H1 (cell line): ENCODE data around the gene ALS2CL. TPM values are rescaled to one million over a fixed set of nuclear protein-coding genes. Genes with fewer than 3 reads are reported as not detected.

ENCODE experiments used
- CTCF ChIA-PET: fragments of 300-600 bp; sonication (Branson Sonifier 250); formaldehyde crosslinking; loops from one replicate; lab custom pipeline; 2021; ENCODE audit not compliant: partially characterized antibody; lab: Charles Lee
- POLR2A ChIA-PET: fragments of 300-600 bp; sonication (Branson Sonifier 250); formaldehyde crosslinking; loops from one replicate; lab custom pipeline; 2021; ENCODE audit warnings: inconsistent platforms; ENCODE audit not compliant: partially characterized antibody; lab: Charles Lee
- DNase-seq, 2 experiments: peaks; one replicate each; pipeline versions ENCODE4 v3.0.0 to v3.0.0-alpha.2; 2010 to 2022; ENCODE audit warnings: low spot score in 2 of 2, low read depth in 1 of 2, mixed read lengths in 1 of 2
- FAIRE-seq: peaks from 2 replicates; lab custom pipeline; 2011; peaks lifted over from hg19 to GRCh38; lab: Jason Lieb, UNC
- H2AFZ ChIP-seq: 2 replicates; pipeline ENCODE4 v1.8.1; 2012; ENCODE audit warnings: low read length, inconsistent platforms
- H2AK5ac ChIP-seq: 2 replicates; pipeline ENCODE4 v1.6.1; 2013; ENCODE audit warnings: low read depth, low read length
- H2BK120ac ChIP-seq: replicated peaks from 2 replicates; pipeline ENCODE3; 2013; ENCODE audit warnings: low read depth, low read length, inconsistent platforms
- H2BK12ac ChIP-seq: 2 replicates; pipeline ENCODE4 v1.6.1; 2013; ENCODE audit warnings: low read depth, low read length
- H2BK15ac ChIP-seq: 2 replicates; pipeline ENCODE4 v1.6.1; 2013; ENCODE audit warnings: low read length
- H2BK20ac ChIP-seq: 2 replicates; pipeline ENCODE4 v1.6.1; 2013; ENCODE audit warnings: low read length
- H2BK5ac ChIP-seq: 2 replicates; pipeline ENCODE4 v1.6.1; 2013; ENCODE audit warnings: low read depth, low read length
- H3K14ac ChIP-seq: 2 replicates; pipeline ENCODE4 v1.6.1; 2013; ENCODE audit warnings: inconsistent platforms; ENCODE audit not compliant: insufficient read length
- H3K18ac ChIP-seq: 2 replicates; pipeline ENCODE4 v1.6.1; 2013; ENCODE audit warnings: low read length; ENCODE audit errors: extremely low read depth
- H3K23ac ChIP-seq: 2 replicates; pipeline ENCODE4 v1.6.1; 2013; ENCODE audit warnings: inconsistent platforms; ENCODE audit not compliant: insufficient read length
- H3K23me2 ChIP-seq: 2 replicates; pipeline ENCODE4 v1.6.1; 2013; ENCODE audit warnings: low read depth, low read length
- H3K27ac ChIP-seq: 2 replicates; pipeline ENCODE4 v1.6.1; 2011; ENCODE audit warnings: low read depth, low read length, inconsistent platforms
- H3K27me3 ChIP-seq, 4 experiments: replicated peaks in 1 of 4; 1 replicate in 1 of 4; 2 replicates in 3 of 4; pipeline versions ENCODE4 v1.6.1 to v1.8.1; 2011 to 2013; ENCODE audit warnings: low read length in 3 of 4, mild to moderate bottlenecking in 3 of 4, inconsistent platforms in 2 of 4, mixed read lengths in 2 of 4, moderate library complexity in 1 of 4; ENCODE audit not compliant: control insufficient read depth in 3 of 4, insufficient read depth in 3 of 4; ENCODE audit errors: extremely low read depth in 1 of 4
- H3K36me3 ChIP-seq, 4 experiments: 2 replicates each; pipeline versions ENCODE4 v1.6.1 to v1.8.1; 2011 to 2013; ENCODE audit warnings: mild to moderate bottlenecking in 4 of 4, low read length in 3 of 4, moderate library complexity in 2 of 4, control low read depth in 1 of 4, inconsistent platforms in 1 of 4; ENCODE audit not compliant: insufficient read depth in 4 of 4, control insufficient read depth in 2 of 4
- H3K4ac ChIP-seq: replicated peaks from 2 replicates; pipeline ENCODE3; 2013; ENCODE audit warnings: low read length, low read depth, mixed read lengths, inconsistent platforms; ENCODE audit not compliant: insufficient read length
- H3K4me1 ChIP-seq, 4 experiments: replicated peaks in 1 of 4; 1 replicate in 1 of 4; 2 replicates in 3 of 4; pipeline versions ENCODE4 v1.6.1 to v1.8.1; 2011 to 2013; ENCODE audit warnings: low read length in 3 of 4, inconsistent platforms in 2 of 4, mixed read lengths in 1 of 4; ENCODE audit not compliant: insufficient read depth in 4 of 4, control insufficient read depth in 3 of 4
- H3K4me2 ChIP-seq, 2 experiments: 2 replicates each; pipeline versions ENCODE4 v1.6.1 to v1.8.1; 2011 to 2013; ENCODE audit warnings: low read depth in 2 of 2, low read length in 2 of 2, control low read depth in 1 of 2, inconsistent platforms in 1 of 2, mild to moderate bottlenecking in 1 of 2; ENCODE audit not compliant: insufficient read depth in 1 of 2
- H3K4me3 ChIP-seq, 4 experiments: fragments of 200-600, 300-600 bp in 1 of 4; sonication (generic), shearing (Covaris generic), sonication (Bioruptor Twin) in 1 of 4; 2 replicates each; pipeline versions ENCODE4 v1.5.1 to v1.8.1; 2011 to 2016; ENCODE audit warnings: low read length in 4 of 4, low read depth in 3 of 4, control low read depth in 2 of 4, inconsistent platforms in 2 of 4, mild to moderate bottlenecking in 2 of 4, mixed read lengths in 1 of 4, moderate library complexity in 1 of 4; ENCODE audit not compliant: insufficient read depth in 2 of 4; ENCODE audit errors: extremely low read depth in 1 of 4
- H3K56ac ChIP-seq: replicated peaks from 2 replicates; pipeline ENCODE3; 2013; ENCODE audit warnings: low read depth, mild to moderate bottlenecking, mixed read lengths, low read length, inconsistent platforms; ENCODE audit not compliant: insufficient read length
- H3K79me1 ChIP-seq: 2 replicates; pipeline ENCODE4 v1.6.1; 2013; ENCODE audit warnings: low read depth, low read length, control low read depth
- H3K79me2 ChIP-seq, 2 experiments: 2 replicates each; pipeline versions ENCODE4 v1.6.1 to v1.8.1; 2012 to 2013; ENCODE audit warnings: low read length in 2 of 2, mild to moderate bottlenecking in 2 of 2, inconsistent platforms in 1 of 2; ENCODE audit not compliant: insufficient read depth in 2 of 2, control insufficient read depth in 1 of 2
- H3K9ac ChIP-seq, 4 experiments: replicated peaks in 1 of 4; 1 replicate in 1 of 4; 2 replicates in 3 of 4; pipeline versions ENCODE4 v1.6.1 to v1.8.1; 2011 to 2013; ENCODE audit warnings: low read depth in 3 of 4, low read length in 3 of 4, control low read depth in 2 of 4, mild to moderate bottlenecking in 2 of 4, moderate library complexity in 2 of 4, inconsistent platforms in 1 of 4; ENCODE audit errors: extremely low read depth in 1 of 4
- H3K9me3 ChIP-seq, 2 experiments: 2 replicates each; pipeline versions ENCODE4 v1.6.1 to v1.8.1; 2012 to 2013; ENCODE audit warnings: mild to moderate bottlenecking in 2 of 2, moderate library complexity in 2 of 2, control low read depth in 1 of 2, inconsistent platforms in 1 of 2, low read depth in 1 of 2, low read length in 1 of 2, mixed read lengths in 1 of 2; ENCODE audit not compliant: insufficient read depth in 2 of 2
- H4K20me1 ChIP-seq, 2 experiments: replicated peaks in 1 of 2; 2 replicates each; pipeline versions ENCODE3 to v1.8.1; 2011 to 2013; ENCODE audit warnings: inconsistent platforms in 2 of 2, low read length in 2 of 2, mild to moderate bottlenecking in 1 of 2; ENCODE audit not compliant: insufficient read depth in 2 of 2, control insufficient read depth in 1 of 2
- H4K5ac ChIP-seq: 2 replicates; pipeline ENCODE4 v1.6.1; 2013; ENCODE audit warnings: low read length, low read depth, mixed read lengths, inconsistent platforms; ENCODE audit not compliant: insufficient read length
- H4K8ac ChIP-seq: 2 replicates; pipeline ENCODE4 v1.8.0; 2013; ENCODE audit warnings: mild to moderate bottlenecking, moderate library complexity, low read length, inconsistent platforms; ENCODE audit not compliant: insufficient read depth; ENCODE audit errors: extremely low read depth
- H4K91ac ChIP-seq: replicated peaks from 2 replicates; pipeline ENCODE3; 2013; ENCODE audit warnings: low read length, mixed read lengths, inconsistent platforms; ENCODE audit not compliant: insufficient read length
- CBX5 ChIP-seq: fragments of 300-800, 300-1000 bp; sonication (generic); IDR thresholded peaks from 2 replicates; pipeline ENCODE4 v1.7.1; 2016; ENCODE audit warnings: antibody characterized with exemption, low read length, low read depth
- CBX8 ChIP-seq: fragments of 300-800, 300-1000 bp; sonication (generic); IDR thresholded peaks from 2 replicates; pipeline ENCODE4 v1.7.1; 2016; ENCODE audit warnings: low read depth, low read length, borderline replicate concordance
- SP2 ChIP-seq: IDR thresholded peaks from 2 replicates; pipeline ENCODE4 v1.6.1; 2012; ENCODE audit warnings: mild to moderate bottlenecking, low read length, inconsistent platforms
- WGBS, 2 experiments: shearing (Covaris generic) in 1 of 2; methylation state at CpG; one replicate each; pipeline versions ENCODE4 v1.1.6 to v1.1.7; 2013 to 2015; ENCODE audit warnings: low lambda C conversion rate in 2 of 2, mixed read lengths in 2 of 2, inconsistent platforms in 1 of 2, low coverage in 1 of 2, missing lambda C conversion rate in 1 of 2; ENCODE audit not compliant: insufficient replicate concordance in 2 of 2, insufficient coverage in 1 of 2, insufficient read length in 1 of 2; ENCODE audit errors: extremely low coverage in 1 of 2, missing lambda C conversion rate in 1 of 2; 5-methylcytosine and 5-hydroxymethylcytosine counted together
- polyA plus RNA-seq, 7 experiments: library from polyadenylated mRNA; depleted of rRNA in 3 of 7; stranded (reverse) in 5 of 7; unstranded in 2 of 7; fragments of >200 nt in 5 of 7; fragments of 200-250 nt in 2 of 7; gene quantifications; 1 replicate in 5 of 7; 2 replicates in 1 of 7; 4 replicates in 1 of 7; pipeline versions ENCODE4 v1.2.1 to v1.2.3, GENCODE V29; 2011 to 2013; ENCODE audit warnings: missing spikeins in 2 of 7, mixed read lengths in 2 of 7
- total RNA-seq: library from RNA; stranded (reverse); fragmentation: NEBNext Ultra II Directional; extraction: Animal tissue kit (Norgen Biotek cat#: 25700); gene quantifications from 2 replicates; pipeline ENCODE4 v1.2.1, GENCODE V29; 2021
- TF ChIP-seq, protein P1 (sequence below), 3 experiments: IDR thresholded peaks; 1 replicate in 2 of 3; 2 replicates in 1 of 3; pipeline versions ENCODE4 v1.5.1 to v1.6.1; 2011; ENCODE audit warnings: low read length in 3 of 3, mild to moderate bottlenecking in 3 of 3, inconsistent platforms in 2 of 3, low read depth in 1 of 3, moderate library complexity in 1 of 3; ENCODE audit not compliant: insufficient read depth in 1 of 3; ENCODE audit errors: control extremely low read depth in 1 of 3

Gene ALS2CL
- total and polyA plus RNA-seq, 2 of the 8 experiments (the other 6 are each of a cell fraction or from before 2014, with no cell fraction given): 4.8 to 5.4 TPM

DNA sequence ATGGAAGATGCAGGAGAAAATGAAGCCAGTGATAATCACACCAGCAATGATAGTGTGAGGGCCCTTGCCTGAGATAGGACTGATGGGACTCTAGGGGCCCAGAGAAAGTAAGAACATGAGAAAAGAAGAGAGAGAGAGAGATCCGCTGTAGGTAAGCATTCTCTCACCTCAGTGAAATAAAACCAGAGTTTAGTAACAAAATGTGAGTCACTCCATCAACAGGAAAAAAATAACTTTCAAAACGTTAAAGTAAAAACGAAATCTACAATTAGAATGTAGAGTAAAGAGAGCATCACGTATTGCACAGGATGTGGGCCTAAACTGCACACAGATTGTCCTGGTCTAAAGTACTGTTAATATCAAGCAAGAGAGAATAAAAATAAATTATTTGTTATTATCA lies 30.9 kb upstream of the ALS2CL start:
- no peak overlapping the region for H3K14ac ChIP-seq
- H2BK12ac ChIP-seq: no peak overlapping the region
- ChIA-PET CTCF (interaction anchor here (0.9 to 1.1 kb wide), 2 partner anchors 13 to 61 kb away, joined by 3 to 4 read pairs; no protein-coding TSS in a partner anchor), POLR2A (no interaction called here)
- no peak overlapping the region for H2AK5ac ChIP-seq
- H4K91ac ChIP-seq: no peak overlapping the region
- no peaks in the 10 kb centered on the region for H3K79me1 ChIP-seq
- no peaks in the 10 kb centered on the region for H4K20me1 ChIP-seq
- H3K18ac ChIP-seq: no peak overlapping the region
- no peaks in the 10 kb centered on the region for H3K27me3 ChIP-seq
- no peaks in the 10 kb centered on the region for H3K79me2 ChIP-seq
- 94% methylated on average over 4 of the region's 4 CpGs; no CpG with 5 or more reads in 1 of the 2 experiments for WGBS, 2 experiments
- no peak overlapping the region for H2BK5ac ChIP-seq
- no peak overlapping the region for H3K27ac ChIP-seq
- H3K9me3 ChIP-seq: no peaks in the 10 kb centered on the region
- FAIRE-seq: no peak
- H3K4ac ChIP-seq: no peak overlapping the region
- H3K4me2 ChIP-seq: no peak overlapping the region
- H2BK15ac ChIP-seq: no peak overlapping the region
- H3K4me3 ChIP-seq: no peak overlapping the region
- no peak overlapping the region for H3K9ac ChIP-seq
- no peak overlapping the region for H4K5ac ChIP-seq
- peaks cover 0 to 5% (median 0%) of the 10 kb centered on the region in 4 experiments; a peak in 2 of 7 replicates for H3K4me1 ChIP-seq
- no peak overlapping the region for H3K56ac ChIP-seq
- no peak overlapping the region for H2AFZ ChIP-seq
- no peak overlapping the region for H2BK20ac ChIP-seq
- H3K23ac ChIP-seq: no peak overlapping the region
- no peaks in the 10 kb centered on the region for H3K36me3 ChIP-seq
- DNase-seq: no peak
- TF ChIP-seq CBX5 (no peak), CBX8 (no peak), SP2 (no peak)
- TF ChIP-seq, protein P1, sequence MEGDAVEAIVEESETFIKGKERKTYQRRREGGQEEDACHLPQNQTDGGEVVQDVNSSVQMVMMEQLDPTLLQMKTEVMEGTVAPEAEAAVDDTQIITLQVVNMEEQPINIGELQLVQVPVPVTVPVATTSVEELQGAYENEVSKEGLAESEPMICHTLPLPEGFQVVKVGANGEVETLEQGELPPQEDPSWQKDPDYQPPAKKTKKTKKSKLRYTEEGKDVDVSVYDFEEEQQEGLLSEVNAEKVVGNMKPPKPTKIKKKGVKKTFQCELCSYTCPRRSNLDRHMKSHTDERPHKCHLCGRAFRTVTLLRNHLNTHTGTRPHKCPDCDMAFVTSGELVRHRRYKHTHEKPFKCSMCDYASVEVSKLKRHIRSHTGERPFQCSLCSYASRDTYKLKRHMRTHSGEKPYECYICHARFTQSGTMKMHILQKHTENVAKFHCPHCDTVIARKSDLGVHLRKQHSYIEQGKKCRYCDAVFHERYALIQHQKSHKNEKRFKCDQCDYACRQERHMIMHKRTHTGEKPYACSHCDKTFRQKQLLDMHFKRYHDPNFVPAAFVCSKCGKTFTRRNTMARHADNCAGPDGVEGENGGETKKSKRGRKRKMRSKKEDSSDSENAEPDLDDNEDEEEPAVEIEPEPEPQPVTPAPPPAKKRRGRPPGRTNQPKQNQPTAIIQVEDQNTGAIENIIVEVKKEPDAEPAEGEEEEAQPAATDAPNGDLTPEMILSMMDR (IDR thresholded peaks at IDR 0.05; ENCODE audit: control extremely low read depth in 1 of 3, insufficient read depth in 1 of 3, low read depth in 1 of 3, low read length in 3 of 3): no peak
- TF ChIP-seq, all 59 proteins: peak for 0
- H4K8ac ChIP-seq: no peak overlapping the region
- H3K23me2 ChIP-seq: no peaks in the 10 kb centered on the region
- H2BK120ac ChIP-seq: no peak overlapping the region
